SK-N-SH (cell line): ENCODE results near the gene DSG2.

Experiments
- ELF1 ChIP-seq: IDR thresholded peaks from 2 replicates; pipeline ENCODE4 v1.4.0; 2012
- EP300 ChIP-seq, 2 experiments: IDR thresholded peaks; 2 replicates each; pipeline versions ENCODE4 v1.4.0 to v1.6.1; 2012; ENCODE audit warnings: borderline replicate concordance in 1 of 2, low read depth in 1 of 2, low read length in 1 of 2
- EZH2phosphoT487 ChIP-seq: fragments of 200-600 bp; sonication (generic); IDR thresholded peaks from 2 replicates; pipeline ENCODE4 v1.6.1; 2017; ENCODE audit warnings: low read depth, mixed run types, mild to moderate bottlenecking, antibody characterized with exemption, moderate library complexity, borderline replicate concordance
- FOXJ3 ChIP-seq: sonication (generic); formaldehyde crosslinking; IDR thresholded peaks from 2 replicates; pipeline ENCODE4 v1.5.1; 2020; ENCODE audit warnings: mild to moderate bottlenecking, missing genetic modification reagents
- JUND ChIP-seq: IDR thresholded peaks from 2 replicates; pipeline ENCODE4 v1.4.0; 2012
- MEF2A ChIP-seq: IDR thresholded peaks from 2 replicates; pipeline ENCODE4 v1.4.0; 2012; ENCODE audit warnings: low read depth, borderline replicate concordance
- POLR2AphosphoS5 ChIP-seq: IDR thresholded peaks from 2 replicates; pipeline ENCODE4 v1.6.1; 2012; ENCODE audit warnings: low read depth, low read length
- RFX5 ChIP-seq: IDR thresholded peaks from 2 replicates; pipeline ENCODE4 v1.6.1; 2012; ENCODE audit warnings: mild to moderate bottlenecking, improper control_type of control experiment, low read length
- TAF1 ChIP-seq: IDR thresholded peaks from 2 replicates; pipeline ENCODE4 v1.6.1; 2012; ENCODE audit warnings: low read depth, mild to moderate bottlenecking, low read length, moderate library complexity, borderline replicate concordance
- TEAD4 ChIP-seq: IDR thresholded peaks from 2 replicates; pipeline ENCODE4 v1.4.0; 2012; ENCODE audit warnings: mild to moderate bottlenecking, borderline replicate concordance; ENCODE audit not compliant: insufficient read depth
- TF ChIP-seq, protein P1 (sequence below): fragments of 150-350 bp; IDR thresholded peaks from 2 replicates; pipeline ENCODE4 v1.6.1; 2017; ENCODE audit warnings: antibody characterized with exemption, low read length, low read depth, borderline replicate concordance
- TF ChIP-seq, protein P2 (sequence below): fragments of 200-600 bp; sonication (generic); IDR thresholded peaks from 2 replicates; pipeline ENCODE4 v1.6.1; 2017; ENCODE audit warnings: antibody characterized with exemption, mild to moderate bottlenecking, moderate library complexity
- TF ChIP-seq, protein P3 (sequence below): IDR thresholded peaks from 2 replicates; pipeline ENCODE4 v1.4.0; 2012; ENCODE audit warnings: low read depth, borderline replicate concordance

DNA sequence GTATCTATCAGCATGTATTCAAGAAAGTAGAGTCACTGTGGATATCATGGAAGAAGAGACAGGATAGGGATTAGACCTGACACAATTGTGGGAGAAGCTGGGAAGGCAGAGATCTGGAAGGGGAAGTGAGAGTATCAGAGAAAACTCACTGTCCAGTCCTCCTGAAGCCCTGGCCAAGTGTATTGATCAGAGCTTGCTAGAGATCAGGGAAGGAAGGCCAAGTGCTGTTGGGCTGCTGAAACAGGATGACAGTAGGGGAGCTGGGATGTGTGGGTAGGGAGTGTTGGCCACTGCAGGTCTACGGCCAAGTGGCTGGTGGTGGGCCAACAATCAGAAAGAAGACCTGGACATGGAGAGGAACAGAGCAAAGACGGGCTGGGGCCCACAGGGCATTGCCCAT, 67.4 kb downstream of the DSG2 start:
- TF ChIP-seq, protein P1, sequence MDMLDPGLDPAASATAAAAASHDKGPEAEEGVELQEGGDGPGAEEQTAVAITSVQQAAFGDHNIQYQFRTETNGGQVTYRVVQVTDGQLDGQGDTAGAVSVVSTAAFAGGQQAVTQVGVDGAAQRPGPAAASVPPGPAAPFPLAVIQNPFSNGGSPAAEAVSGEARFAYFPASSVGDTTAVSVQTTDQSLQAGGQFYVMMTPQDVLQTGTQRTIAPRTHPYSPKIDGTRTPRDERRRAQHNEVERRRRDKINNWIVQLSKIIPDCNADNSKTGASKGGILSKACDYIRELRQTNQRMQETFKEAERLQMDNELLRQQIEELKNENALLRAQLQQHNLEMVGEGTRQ, result no peak
- TF ChIP-seq POLR2AphosphoS5, result no peak
- no peak for TF ChIP-seq EP300 (IDR thresholded peaks at IDR 0.05; ENCODE audit: borderline replicate concordance in 1 of 2, low read depth in 1 of 2, low read length in 1 of 2)
- TF ChIP-seq, protein P2, sequence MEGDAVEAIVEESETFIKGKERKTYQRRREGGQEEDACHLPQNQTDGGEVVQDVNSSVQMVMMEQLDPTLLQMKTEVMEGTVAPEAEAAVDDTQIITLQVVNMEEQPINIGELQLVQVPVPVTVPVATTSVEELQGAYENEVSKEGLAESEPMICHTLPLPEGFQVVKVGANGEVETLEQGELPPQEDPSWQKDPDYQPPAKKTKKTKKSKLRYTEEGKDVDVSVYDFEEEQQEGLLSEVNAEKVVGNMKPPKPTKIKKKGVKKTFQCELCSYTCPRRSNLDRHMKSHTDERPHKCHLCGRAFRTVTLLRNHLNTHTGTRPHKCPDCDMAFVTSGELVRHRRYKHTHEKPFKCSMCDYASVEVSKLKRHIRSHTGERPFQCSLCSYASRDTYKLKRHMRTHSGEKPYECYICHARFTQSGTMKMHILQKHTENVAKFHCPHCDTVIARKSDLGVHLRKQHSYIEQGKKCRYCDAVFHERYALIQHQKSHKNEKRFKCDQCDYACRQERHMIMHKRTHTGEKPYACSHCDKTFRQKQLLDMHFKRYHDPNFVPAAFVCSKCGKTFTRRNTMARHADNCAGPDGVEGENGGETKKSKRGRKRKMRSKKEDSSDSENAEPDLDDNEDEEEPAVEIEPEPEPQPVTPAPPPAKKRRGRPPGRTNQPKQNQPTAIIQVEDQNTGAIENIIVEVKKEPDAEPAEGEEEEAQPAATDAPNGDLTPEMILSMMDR, result no peak
- TF ChIP-seq MEF2A, result no peak
- TF ChIP-seq, protein P3, sequence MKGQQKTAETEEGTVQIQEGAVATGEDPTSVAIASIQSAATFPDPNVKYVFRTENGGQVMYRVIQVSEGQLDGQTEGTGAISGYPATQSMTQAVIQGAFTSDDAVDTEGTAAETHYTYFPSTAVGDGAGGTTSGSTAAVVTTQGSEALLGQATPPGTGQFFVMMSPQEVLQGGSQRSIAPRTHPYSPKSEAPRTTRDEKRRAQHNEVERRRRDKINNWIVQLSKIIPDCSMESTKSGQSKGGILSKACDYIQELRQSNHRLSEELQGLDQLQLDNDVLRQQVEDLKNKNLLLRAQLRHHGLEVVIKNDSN, result no peak
- TF ChIP-seq JUND, result no peak
- TF ChIP-seq TAF1, result no peak
- TF ChIP-seq EZH2phosphoT487, result no peak
- no peak for TF ChIP-seq ELF1
- no peak for TF ChIP-seq FOXJ3 (CRISPR knock-in tag)
- TF ChIP-seq RFX5, result no peak
- TF ChIP-seq TEAD4, result no peak
